ENCODE measurements around the gene FBXO4.

GRCh38 chr5:41968153-41968723 is 43.2 kb downstream of the FBXO4 start:
- TF ChIP-seq BHLHE40 (IDR thresholded peaks at IDR 0.05; ENCODE audit: low read depth, low read length) (no peak), ZNF302 (CRISPR knock-in tag; IDR thresholded peaks at IDR 0.05) (no peak), CHD2 (IDR thresholded peaks at IDR 0.05; ENCODE audit: low read length, partially characterized antibody) (no peak), POLR2A (IDR thresholded peaks at IDR 0.05; ENCODE audit: low read length) (no peak), KDM1A (IDR thresholded peaks at IDR 0.05; ENCODE audit: low read depth) (no peak)
- TF ChIP-seq, protein P1, sequence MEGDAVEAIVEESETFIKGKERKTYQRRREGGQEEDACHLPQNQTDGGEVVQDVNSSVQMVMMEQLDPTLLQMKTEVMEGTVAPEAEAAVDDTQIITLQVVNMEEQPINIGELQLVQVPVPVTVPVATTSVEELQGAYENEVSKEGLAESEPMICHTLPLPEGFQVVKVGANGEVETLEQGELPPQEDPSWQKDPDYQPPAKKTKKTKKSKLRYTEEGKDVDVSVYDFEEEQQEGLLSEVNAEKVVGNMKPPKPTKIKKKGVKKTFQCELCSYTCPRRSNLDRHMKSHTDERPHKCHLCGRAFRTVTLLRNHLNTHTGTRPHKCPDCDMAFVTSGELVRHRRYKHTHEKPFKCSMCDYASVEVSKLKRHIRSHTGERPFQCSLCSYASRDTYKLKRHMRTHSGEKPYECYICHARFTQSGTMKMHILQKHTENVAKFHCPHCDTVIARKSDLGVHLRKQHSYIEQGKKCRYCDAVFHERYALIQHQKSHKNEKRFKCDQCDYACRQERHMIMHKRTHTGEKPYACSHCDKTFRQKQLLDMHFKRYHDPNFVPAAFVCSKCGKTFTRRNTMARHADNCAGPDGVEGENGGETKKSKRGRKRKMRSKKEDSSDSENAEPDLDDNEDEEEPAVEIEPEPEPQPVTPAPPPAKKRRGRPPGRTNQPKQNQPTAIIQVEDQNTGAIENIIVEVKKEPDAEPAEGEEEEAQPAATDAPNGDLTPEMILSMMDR (IDR thresholded peaks at IDR 0.05), result no peak
